Bronchial epithelial cell (primary cell): ENCODE measurements around the gene PTPRE. TPM values are rescaled to one million over a fixed set of nuclear protein-coding genes. Genes with fewer than 3 reads are reported as not detected.

Experiments used
- DNase-seq: peaks from one replicate; pipeline ENCODE4 v3.0.0-alpha.2; 2010; ENCODE audit warnings: low read depth
- FAIRE-seq: peaks from 2 replicates; lab custom pipeline; 2011; peaks lifted over from hg19 to GRCh38; lab: Jason Lieb, UNC
- H3K27me3 ChIP-seq: 2 replicates; pipeline ENCODE4 v1.5.1; 2011; ENCODE audit warnings: low read length; ENCODE audit not compliant: control insufficient read depth, insufficient read depth
- H3K36me3 ChIP-seq: 2 replicates; pipeline ENCODE4 v1.5.1; 2011; ENCODE audit warnings: low read length; ENCODE audit not compliant: control insufficient read depth, insufficient read depth
- H3K4me3 ChIP-seq: 2 replicates; pipeline ENCODE4 v1.5.1; 2011; ENCODE audit warnings: mild to moderate bottlenecking, low read depth, low read length, control low read depth
- total RNA-seq: library from RNA; depleted of rRNA; stranded (reverse); fragments of >200 nt; gene quantifications from 2 replicates; pipeline ENCODE4 v1.2.1, GENCODE V29; 2014
- TF ChIP-seq, protein P1 (sequence below): IDR thresholded peaks from 2 replicates; pipeline ENCODE4 v1.5.1; 2011; ENCODE audit warnings: mild to moderate bottlenecking, moderate library complexity, low read length, control low read depth, inconsistent platforms; ENCODE audit not compliant: insufficient read depth, severe bottlenecking

PTPRE gene
- total RNA-seq, 1 donor from 2014 or later, result 7.9 TPM

DNA sequence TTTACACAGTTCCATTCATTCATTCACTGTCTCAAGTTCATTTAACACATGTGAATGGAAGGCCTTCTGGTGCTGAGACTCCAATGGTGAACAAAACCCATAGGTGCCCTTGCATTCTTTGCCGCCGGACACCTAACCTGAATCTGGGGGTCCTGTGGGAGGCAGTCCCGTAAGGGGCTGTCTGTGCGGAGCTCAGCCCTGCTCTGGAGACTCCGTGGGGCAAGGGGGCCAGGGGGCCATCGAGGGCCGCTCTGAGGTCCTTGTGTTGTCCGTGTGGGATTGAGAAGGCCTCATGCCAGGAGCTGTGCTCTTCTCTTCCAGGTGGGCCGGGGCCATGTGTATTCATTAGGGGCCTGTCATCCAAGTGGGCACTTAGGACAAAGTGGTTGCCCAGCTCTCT, 15.3 kb downstream of the PTPRE start:
- H3K27me3 ChIP-seq, result no peaks in the 10 kb centered on the region
- DNase-seq (no peak), FAIRE-seq (no peak)
- TF ChIP-seq, protein P1, sequence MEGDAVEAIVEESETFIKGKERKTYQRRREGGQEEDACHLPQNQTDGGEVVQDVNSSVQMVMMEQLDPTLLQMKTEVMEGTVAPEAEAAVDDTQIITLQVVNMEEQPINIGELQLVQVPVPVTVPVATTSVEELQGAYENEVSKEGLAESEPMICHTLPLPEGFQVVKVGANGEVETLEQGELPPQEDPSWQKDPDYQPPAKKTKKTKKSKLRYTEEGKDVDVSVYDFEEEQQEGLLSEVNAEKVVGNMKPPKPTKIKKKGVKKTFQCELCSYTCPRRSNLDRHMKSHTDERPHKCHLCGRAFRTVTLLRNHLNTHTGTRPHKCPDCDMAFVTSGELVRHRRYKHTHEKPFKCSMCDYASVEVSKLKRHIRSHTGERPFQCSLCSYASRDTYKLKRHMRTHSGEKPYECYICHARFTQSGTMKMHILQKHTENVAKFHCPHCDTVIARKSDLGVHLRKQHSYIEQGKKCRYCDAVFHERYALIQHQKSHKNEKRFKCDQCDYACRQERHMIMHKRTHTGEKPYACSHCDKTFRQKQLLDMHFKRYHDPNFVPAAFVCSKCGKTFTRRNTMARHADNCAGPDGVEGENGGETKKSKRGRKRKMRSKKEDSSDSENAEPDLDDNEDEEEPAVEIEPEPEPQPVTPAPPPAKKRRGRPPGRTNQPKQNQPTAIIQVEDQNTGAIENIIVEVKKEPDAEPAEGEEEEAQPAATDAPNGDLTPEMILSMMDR, result no peak
- no peak overlapping the region for H3K4me3 ChIP-seq
- H3K36me3 ChIP-seq, result no peaks in the 10 kb centered on the region

DNA sequence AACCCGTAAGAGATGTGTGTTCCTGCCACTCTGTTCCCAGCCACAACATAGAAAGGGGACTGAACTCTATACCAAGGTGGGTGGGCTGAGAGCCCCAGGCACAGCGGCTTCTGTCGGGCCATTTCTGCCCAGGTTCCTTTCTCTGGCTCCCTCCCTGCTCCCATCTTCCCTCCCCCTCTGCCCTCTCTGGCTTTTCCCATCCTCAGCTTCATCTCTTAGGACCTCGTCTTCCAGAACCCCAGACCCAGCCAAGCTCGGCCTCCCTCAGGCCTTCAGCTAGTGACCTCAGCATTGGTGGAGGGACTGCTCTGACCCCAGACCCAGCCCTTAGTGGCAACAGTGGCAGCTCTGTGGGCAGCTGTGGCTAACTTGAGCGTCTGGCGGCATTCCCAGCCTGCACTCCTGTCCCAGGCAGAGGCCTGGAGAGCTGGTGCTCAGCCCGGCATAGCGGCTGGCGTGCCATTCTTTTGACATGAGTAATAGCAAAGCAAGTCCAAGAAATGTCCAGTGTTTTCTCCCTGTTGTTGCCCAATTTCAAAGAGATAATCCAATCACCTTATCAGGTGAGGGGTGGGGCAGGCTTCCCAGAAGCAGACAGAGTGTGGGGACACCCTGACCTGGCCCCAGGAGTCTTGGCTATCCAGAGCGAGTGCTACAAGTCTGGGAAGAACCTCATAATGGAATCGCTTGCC, 15.9 kb downstream of the PTPRE start:
- H3K4me3 ChIP-seq, result no peak overlapping the region
- FAIRE-seq, result no peak

DNA sequence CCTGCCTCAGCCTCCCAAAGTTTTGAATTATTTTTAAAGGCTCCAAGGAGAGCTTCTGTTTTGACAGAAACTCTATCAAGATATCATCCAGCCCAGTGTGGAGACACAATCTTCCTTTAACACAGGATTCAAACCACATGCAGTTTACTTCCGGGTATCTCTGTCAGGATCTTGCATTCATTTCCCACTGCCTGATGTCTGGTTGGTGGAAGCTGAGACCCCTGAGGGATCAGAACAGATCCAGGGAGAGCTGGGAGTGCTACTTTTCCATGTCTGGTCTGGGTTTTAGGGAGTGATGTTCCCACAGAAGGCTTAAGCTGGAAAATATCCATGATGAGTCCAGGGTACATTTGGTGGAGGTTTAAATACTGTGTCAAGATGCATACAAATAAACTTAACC, 16.7 kb downstream of the PTPRE start:
- no peak for FAIRE-seq
- H3K36me3 ChIP-seq, result no peaks in the 10 kb centered on the region
- TF ChIP-seq, protein P1, result no peak
- H3K4me3 ChIP-seq, result no peak overlapping the region
- no peak for DNase-seq
- H3K27me3 ChIP-seq, result no peaks in the 10 kb centered on the region

More for the DNA sequence above, 15.9 kb downstream of the PTPRE start:
- DNase-seq, result peak; percentile 86
- TF ChIP-seq, protein P1, result no peak
- Histone ChIP-seq H3K36me3 (no peaks in the 10 kb centered on the region), H3K27me3 (no peaks in the 10 kb centered on the region)

DNA sequence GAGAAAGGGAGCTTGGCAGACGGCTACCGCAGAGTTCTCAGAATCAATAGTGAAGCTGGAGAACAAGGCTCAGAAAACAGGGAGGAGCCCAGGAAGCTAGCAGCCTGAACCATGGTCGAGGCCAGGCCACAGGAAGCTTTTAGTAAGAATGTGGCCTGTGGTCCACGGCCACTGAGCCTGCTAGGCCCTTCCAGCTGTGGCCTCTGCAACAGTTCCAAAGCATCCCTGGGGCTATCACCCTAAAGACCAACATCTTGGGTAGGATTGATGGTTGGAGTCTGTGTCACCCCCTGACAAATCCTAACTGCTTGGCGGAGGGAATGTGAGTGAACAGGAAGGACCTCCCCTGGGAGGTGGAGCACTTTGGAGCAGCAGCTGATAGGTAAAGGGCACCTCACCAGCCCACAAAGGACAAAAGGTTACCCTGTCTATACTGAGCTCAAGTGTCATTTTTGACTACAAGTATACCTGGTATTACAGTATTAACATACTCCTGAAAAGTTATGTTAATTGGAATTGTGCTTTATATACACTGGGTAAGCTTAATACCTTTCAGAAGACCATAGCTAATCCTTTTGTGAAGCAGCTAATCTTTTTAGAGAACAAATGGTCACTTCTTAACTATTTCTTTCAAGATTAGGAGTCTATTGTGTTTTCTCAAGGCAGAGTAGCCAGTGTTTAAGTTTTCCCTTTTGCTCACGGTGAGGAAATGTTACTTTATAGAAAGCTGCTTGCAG, 18.7 kb downstream of the PTPRE start:
- no peak for DNase-seq
- H3K27me3 ChIP-seq, result no peaks in the 10 kb centered on the region
- no peak overlapping the region for H3K4me3 ChIP-seq
- TF ChIP-seq, protein P1, result no peak
- no peak for FAIRE-seq
- H3K36me3 ChIP-seq, result no peaks in the 10 kb centered on the region

DNA sequence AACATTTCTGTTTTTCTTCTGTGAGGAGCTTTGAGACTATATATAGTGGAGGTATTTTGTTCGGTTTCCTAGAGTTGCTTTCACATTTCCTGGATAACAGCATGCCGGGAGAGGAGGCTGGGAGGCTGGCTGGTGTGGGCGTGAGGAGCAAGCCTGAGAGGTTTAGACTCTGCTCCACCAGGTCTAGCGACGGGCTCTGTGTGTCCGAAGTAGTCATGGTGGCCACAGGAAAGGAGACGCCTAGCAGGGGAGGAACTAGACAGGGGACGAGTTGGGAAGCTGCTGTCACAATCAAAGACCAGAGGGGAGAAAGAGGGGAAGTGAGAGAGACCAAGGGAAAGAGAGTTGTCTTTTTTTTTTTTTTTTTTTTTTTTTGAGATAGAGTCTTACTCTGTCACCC, 19.6 kb downstream of the PTPRE start:
- DNase-seq, result no peak
- no peaks in the 10 kb centered on the region for H3K27me3 ChIP-seq
- H3K36me3 ChIP-seq, result no peaks in the 10 kb centered on the region
- TF ChIP-seq, protein P1, result no peak
- no peak for FAIRE-seq
- H3K4me3 ChIP-seq, result no peak overlapping the region
